HG02642 (cell line): ENCODE measurements around the gene PSME2.

Experiments
- ATAC-seq: cut with Tn5 transposase; IDR thresholded peaks from one replicate; pipeline ENCODE4 v1.9.1; 2021; ENCODE audit warnings: mild to moderate bottlenecking; ENCODE audit not compliant: unreplicated experiment, poor library complexity

The PSME2 gene

GRCh38 chr14:24096545-24097181 lies 49.7 kb downstream of the PSME2 start:
- ATAC-seq = no peak

- peak; percentile 58 for ATAC-seq
These were observed 50.9 kb downstream of the PSME2 start for GRCh38 chr14:24095271-24096068.

GRCh38 chr14:24094841-24095270 lies 51.6 kb downstream of the PSME2 start:
- ATAC-seq = peak; percentile 0

GRCh38 chr14:24093901-24094840 lies 52.2 kb downstream of the PSME2 start, which contains the start of gene PCK2:
Gene PCK2, plus strand, starts transcription at chr14:24094311. Its CDS starts 95 bp downstream, at chr14:24094406.
- ATAC-seq = peak; percentile 50
